AG04450 (cell line): ENCODE results near the gene WDR6. TPM values are rescaled to one million over a fixed set of nuclear protein-coding genes. Genes with fewer than 3 reads are reported as not detected.

ENCODE experiments used
- CTCF ChIA-PET: fragments of 300-600, 350-600 bp; formaldehyde crosslinking; extraction: SDS; loops from one replicate; lab custom pipeline; 2022; ENCODE audit warnings: antibody characterized with exemption, inconsistent platforms; lab: Charles Lee
- POLR2A ChIA-PET: fragments of 350-600 bp; formaldehyde crosslinking; extraction: SDS; loops from one replicate; lab custom pipeline; 2021; ENCODE audit warnings: antibody characterized with exemption, inconsistent platforms; lab: Yijun Ruan, JAX
- DNase-seq: peaks from one replicate; pipeline ENCODE4 v3.0.0-alpha.2; 2011; ENCODE audit warnings: low read depth, low spot score
- H3K27ac ChIP-seq: one replicate; pipeline ENCODE4 v1.5.1; 2012; ENCODE audit warnings: low read depth, low read length, control low read depth
- H3K27me3 ChIP-seq: one replicate; pipeline ENCODE4 v1.6.0; 2012; ENCODE audit warnings: low read length; ENCODE audit not compliant: control insufficient read depth, insufficient read depth
- H3K4me3 ChIP-seq: 2 replicates; pipeline ENCODE4 v1.5.1; 2011; ENCODE audit warnings: mild to moderate bottlenecking, low read depth, low read length, control low read depth
- H3K9me3 ChIP-seq: 2 replicates; pipeline ENCODE4 v1.5.1; 2012; ENCODE audit warnings: low read length; ENCODE audit not compliant: control insufficient read depth, insufficient read depth
- polyA plus RNA-seq: library from polyadenylated mRNA; depleted of rRNA; stranded (reverse); fragments of >200 nt; gene quantifications from 2 replicates; pipeline ENCODE4 v1.2.3, GENCODE V29; 2011
- TF ChIP-seq, protein P1 (sequence below): IDR thresholded peaks from 2 replicates; pipeline ENCODE4 v1.5.1; 2011; ENCODE audit warnings: low read depth, low read length, control low read depth, inconsistent platforms

The WDR6 gene
- polyA plus RNA-seq, 1 experiment: 101 TPM

DNA sequence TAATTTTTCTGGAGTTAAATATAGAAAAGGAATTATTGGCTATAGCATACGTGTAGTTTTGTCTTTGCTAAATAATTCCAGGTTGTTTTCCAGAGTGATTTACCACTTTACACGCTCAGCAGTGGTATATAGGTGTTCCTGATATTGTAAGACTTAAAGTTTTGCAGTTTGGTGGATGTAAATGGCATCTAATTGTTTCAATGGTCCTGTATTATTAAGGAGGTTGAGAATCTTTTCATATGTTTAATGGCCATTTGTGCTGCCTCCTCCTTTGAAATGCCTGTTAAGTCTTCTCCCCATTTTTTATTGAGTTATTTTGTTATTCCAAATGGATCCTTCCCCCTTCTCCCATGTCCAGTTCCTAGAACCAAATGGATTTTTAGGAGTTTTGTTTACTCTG is 43.6 kb upstream of the WDR6 start:
- TF ChIP-seq, protein P1, sequence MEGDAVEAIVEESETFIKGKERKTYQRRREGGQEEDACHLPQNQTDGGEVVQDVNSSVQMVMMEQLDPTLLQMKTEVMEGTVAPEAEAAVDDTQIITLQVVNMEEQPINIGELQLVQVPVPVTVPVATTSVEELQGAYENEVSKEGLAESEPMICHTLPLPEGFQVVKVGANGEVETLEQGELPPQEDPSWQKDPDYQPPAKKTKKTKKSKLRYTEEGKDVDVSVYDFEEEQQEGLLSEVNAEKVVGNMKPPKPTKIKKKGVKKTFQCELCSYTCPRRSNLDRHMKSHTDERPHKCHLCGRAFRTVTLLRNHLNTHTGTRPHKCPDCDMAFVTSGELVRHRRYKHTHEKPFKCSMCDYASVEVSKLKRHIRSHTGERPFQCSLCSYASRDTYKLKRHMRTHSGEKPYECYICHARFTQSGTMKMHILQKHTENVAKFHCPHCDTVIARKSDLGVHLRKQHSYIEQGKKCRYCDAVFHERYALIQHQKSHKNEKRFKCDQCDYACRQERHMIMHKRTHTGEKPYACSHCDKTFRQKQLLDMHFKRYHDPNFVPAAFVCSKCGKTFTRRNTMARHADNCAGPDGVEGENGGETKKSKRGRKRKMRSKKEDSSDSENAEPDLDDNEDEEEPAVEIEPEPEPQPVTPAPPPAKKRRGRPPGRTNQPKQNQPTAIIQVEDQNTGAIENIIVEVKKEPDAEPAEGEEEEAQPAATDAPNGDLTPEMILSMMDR: no peak
- CTCF ChIA-PET: interaction anchor here (0.6 kb wide), 1 partner anchor 24 kb away, joined by 9 read pairs; no protein-coding TSS in a partner anchor
- no peak for DNase-seq
- Histone ChIP-seq H3K4me3 (no peak overlapping the region), H3K27ac (no peak overlapping the region), H3K9me3 (no peaks in the 10 kb centered on the region), H3K27me3 (no peaks in the 10 kb centered on the region)
- POLR2A ChIA-PET: no interaction called here

DNA sequence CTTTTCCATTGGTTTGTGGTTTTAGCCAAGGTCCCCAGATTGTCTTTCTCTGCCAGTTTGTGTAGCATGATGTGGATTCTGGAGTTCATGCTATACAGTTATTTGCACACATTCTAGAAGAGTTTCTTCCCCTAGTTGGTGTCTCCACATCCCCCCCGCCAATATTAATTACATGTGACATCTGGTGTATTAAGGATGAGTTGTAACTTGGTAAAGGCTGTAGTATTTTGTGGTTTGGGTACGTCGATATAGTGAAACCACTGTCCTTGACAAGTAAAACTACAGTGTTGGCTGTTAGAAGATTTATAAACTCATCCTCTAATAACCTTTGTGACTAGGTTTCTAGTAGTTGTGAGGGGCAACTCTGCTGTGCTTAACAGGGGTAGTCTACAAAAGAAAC is 40.8 kb upstream of the WDR6 start:
- no peaks in the 10 kb centered on the region for H3K27me3 ChIP-seq
- no peaks in the 10 kb centered on the region for H3K9me3 ChIP-seq
- CTCF ChIA-PET: no interaction called here
- TF ChIP-seq, protein P1: no peak
- POLR2A ChIA-PET: no interaction called here
- H3K4me3 ChIP-seq: no peak overlapping the region
- DNase-seq: no peak
- H3K27ac ChIP-seq: peak overlapping the region; percentile 31

GRCh38 chr3:48966876-48967361 is 40.3 kb upstream of the WDR6 start:
- ChIA-PET POLR2A (no interaction called here), CTCF (no interaction called here)
- no peak overlapping the region for H3K4me3 ChIP-seq
- peak overlapping the region; percentile 31 for H3K27ac ChIP-seq
- no peaks in the 10 kb centered on the region for H3K9me3 ChIP-seq
- H3K27me3 ChIP-seq: no peaks in the 10 kb centered on the region
- no peak for DNase-seq
- TF ChIP-seq, protein P1: no peak

GRCh38 chr3:48970586-48970985 is 36.6 kb upstream of the WDR6 start:
- Histone ChIP-seq H3K27me3 (no peaks in the 10 kb centered on the region), H3K27ac (no peak overlapping the region), H3K9me3 (no peaks in the 10 kb centered on the region), H3K4me3 (no peak overlapping the region)
- TF ChIP-seq, protein P1: no peak
- ChIA-PET CTCF (interaction anchor here (0.8 to 1.0 kb wide), 2 partner anchors 19 kb away, joined by 3 to 4 read pairs; no protein-coding TSS in a partner anchor), POLR2A (no interaction called here)
- DNase-seq: no peak

- DNase-seq: no peak
- ChIA-PET POLR2A (no interaction called here), CTCF (interaction anchor here (2.8 kb wide), 1 partner anchor 14 kb away, joined by 12 read pairs; no protein-coding TSS in a partner anchor)
- Histone ChIP-seq H3K27me3 (no peaks in the 10 kb centered on the region), H3K9me3 (no peaks in the 10 kb centered on the region), H3K4me3 (no peak overlapping the region), H3K27ac (no peak overlapping the region)
- TF ChIP-seq, protein P1: no peak
These were observed 32.9 kb upstream of the WDR6 start for GRCh38 chr3:48974076-48974864.
